HepG2 (cell line): Measurements from ENCODE around the gene UBE2U. TPM values are rescaled to one million over a fixed set of nuclear protein-coding genes. Genes with fewer than 3 reads are reported as not detected.

Experiments
- ATAC-seq: fragments of 200-7000 bp; cut with Tn5 transposase; 3 replicates; pipeline ENCODE4 v1.9.1; 2020; ENCODE audit warnings: mild to moderate bottlenecking, moderate library complexity
- BruUV-seq: library from RNA; stranded (reverse); fragments of 400-500 nt; replicated peaks from 2 replicates; lab custom pipeline; 2021; lab: Mats Ljungman, UMichigan
- CTCF ChIA-PET: fragments of 300-600 bp; formaldehyde crosslinking; extraction: SDS; loops from one replicate; lab custom pipeline; 2021; ENCODE audit warnings: low total read pairs, inconsistent platforms, low intra/inter-chr PET ratio; lab: Yijun Ruan, JAX
- POLR2A ChIA-PET: fragments of 350-600 bp; sonication (Branson Sonifier 250); formaldehyde crosslinking; loops from one replicate; lab custom pipeline; 2020; ENCODE audit warnings: antibody characterized with exemption, inconsistent platforms; lab: Yijun Ruan, JAX
- DNase-seq: peaks from one replicate; pipeline ENCODE4 v3.0.0-alpha.2; 2015; ENCODE audit warnings: low spot score
- FAIRE-seq: peaks from 3 replicates; lab custom pipeline; 2011; peaks lifted over from hg19 to GRCh38; lab: Jason Lieb, UNC
- H2AFZ ChIP-seq: one replicate; pipeline ENCODE4 v1.6.1; 2011; ENCODE audit warnings: low read length, inconsistent platforms
- H3K27ac ChIP-seq: fragments of 300-600 bp; 3 replicates; pipeline ENCODE4 v1.8.0; 2011; ENCODE audit warnings: mixed run types, mild to moderate bottlenecking, mixed read lengths, low read length, inconsistent platforms; ENCODE audit not compliant: insufficient read depth; ENCODE audit errors: extremely low read length
- H3K27me3 ChIP-seq, 2 experiments: fragments of 200-600 bp in 1 of 2; 2 replicates in 1 of 2; 3 replicates in 1 of 2; pipeline versions ENCODE4 v1.6.0 to v1.8.0; 2011; ENCODE audit warnings: low read length in 2 of 2, mild to moderate bottlenecking in 2 of 2, moderate library complexity in 2 of 2, inconsistent platforms in 1 of 2; ENCODE audit not compliant: insufficient read depth in 2 of 2, control insufficient read depth in 1 of 2
- H3K36me3 ChIP-seq, 2 experiments: fragments of 200-600 bp in 1 of 2; replicated peaks in 1 of 2; 2 replicates in 1 of 2; 3 replicates in 1 of 2; pipeline versions ENCODE4 v1.5.1 to v1.8.0; 2011; ENCODE audit warnings: low read length in 2 of 2, inconsistent platforms in 1 of 2; ENCODE audit not compliant: insufficient read depth in 2 of 2, control insufficient read depth in 1 of 2
- H3K4me1 ChIP-seq: 2 replicates; pipeline ENCODE4 v1.5.1; 2012; ENCODE audit warnings: low read length, inconsistent platforms; ENCODE audit not compliant: insufficient read depth
- H3K4me2 ChIP-seq: 2 replicates; pipeline ENCODE4 v1.6.0; 2011; ENCODE audit warnings: low read depth, low read length, inconsistent platforms
- H3K4me3 ChIP-seq, 3 experiments: fragments of 200-600 bp in 1 of 3; sonication (generic), shearing (Covaris generic) in 1 of 3; replicated peaks in 1 of 3; 2 replicates each; pipeline ENCODE4 v1.5.1; 2011 to 2016; ENCODE audit warnings: low read length in 3 of 3, inconsistent platforms in 2 of 3, low read depth in 2 of 3, mild to moderate bottlenecking in 2 of 3, control low read depth in 1 of 3, mixed read lengths in 1 of 3; ENCODE audit not compliant: insufficient read depth in 1 of 3
- H3K79me2 ChIP-seq: one replicate; pipeline ENCODE4 v1.6.1; 2011; ENCODE audit warnings: low read length, inconsistent platforms; ENCODE audit not compliant: insufficient read depth
- H3K9ac ChIP-seq: 2 replicates; pipeline ENCODE4 v1.6.0; 2011; ENCODE audit warnings: mild to moderate bottlenecking, low read depth, low read length, inconsistent platforms; ENCODE audit not compliant: insufficient read depth
- H3K9me3 ChIP-seq: 2 replicates; pipeline ENCODE4 v1.5.1; 2012; ENCODE audit warnings: mild to moderate bottlenecking, low read length
- H4K20me1 ChIP-seq: 2 replicates; pipeline ENCODE4 v1.6.0; 2011; ENCODE audit warnings: inconsistent platforms, mild to moderate bottlenecking, low read length, moderate library complexity; ENCODE audit not compliant: insufficient read depth
- AGO1 ChIP-seq: fragments of 200-400 bp; formaldehyde crosslinking; IDR thresholded peaks from 2 replicates; pipeline ENCODE4 v1.6.1; 2017; ENCODE audit warnings: mild to moderate bottlenecking, low read depth, low read length, moderate library complexity; ENCODE audit not compliant: poor library complexity, severe bottlenecking
- AGO2 ChIP-seq: fragments of 200-400 bp; formaldehyde crosslinking; optimal IDR thresholded peaks from 2 replicates; pipeline ENCODE3; 2017; ENCODE audit warnings: mild to moderate bottlenecking, low read depth, low read length, moderate library complexity
- GATAD1 ChIP-seq: IDR thresholded peaks from 2 replicates; pipeline ENCODE4 v1.6.1; 2016; ENCODE audit warnings: missing genetic modification reagents, missing compliant biosample characterization
- PHF5A ChIP-seq: IDR thresholded peaks from one replicate; pipeline ENCODE4 v1.6.1; 2018; ENCODE audit warnings: low read depth, missing genetic modification reagents; ENCODE audit not compliant: unreplicated experiment
- PLRG1 ChIP-seq: fragments of 450-650 bp; conservative IDR thresholded peaks from 2 replicates; pipeline ENCODE4 v1.6.1; 2016
- REL ChIP-seq: sonication (generic); formaldehyde crosslinking; conservative IDR thresholded peaks from 2 replicates; pipeline ENCODE4 v1.8.0; 2022; ENCODE audit warnings: mild to moderate bottlenecking, missing genetic modification reagents, moderate library complexity
- RNF219 ChIP-seq: sonication (generic); formaldehyde crosslinking; IDR thresholded peaks from 2 replicates; pipeline ENCODE4 v1.5.0; 2020; ENCODE audit warnings: mild to moderate bottlenecking, missing genetic modification reagents
- SUZ12 ChIP-seq: fragments of 150-350 bp; IDR thresholded peaks from 2 replicates; pipeline ENCODE4 v1.6.1; 2014; ENCODE audit warnings: low read depth, low read length
- TIGD3 ChIP-seq: sonication (generic); formaldehyde crosslinking; IDR thresholded peaks from 2 replicates; pipeline ENCODE4 v1.5.1; 2020; ENCODE audit warnings: mild to moderate bottlenecking, missing genetic modification reagents, borderline replicate concordance
- ZBTB38 ChIP-seq: sonication (generic); formaldehyde crosslinking; IDR thresholded peaks from 2 replicates; pipeline ENCODE4 v1.5.1; 2020; ENCODE audit warnings: mild to moderate bottlenecking, missing genetic modification reagents
- ZBTB46 ChIP-seq: sonication (generic); formaldehyde crosslinking; IDR thresholded peaks from 2 replicates; pipeline ENCODE4 v1.4.0; 2020; ENCODE audit warnings: mild to moderate bottlenecking, missing genetic modification reagents, borderline replicate concordance
- ZFP36 ChIP-seq: fragments of 150-350 bp; IDR thresholded peaks from 2 replicates; pipeline ENCODE4 v1.6.1; 2018; ENCODE audit warnings: borderline replicate concordance, low read length, low read depth; ENCODE audit not compliant: partially characterized antibody
- ZNF333 ChIP-seq: sonication (generic); formaldehyde crosslinking; IDR thresholded peaks from 2 replicates; pipeline ENCODE4 v1.4.0; 2020; ENCODE audit warnings: mild to moderate bottlenecking, missing genetic modification reagents, borderline replicate concordance
- WGBS: methylation state at CpG from one replicate; pipeline ENCODE4 v1.1.6; 2017; ENCODE audit warnings: low lambda C conversion rate; 5-methylcytosine and 5-hydroxymethylcytosine counted together
- in situ Hi-C: cut with HindIII; loops from 2 replicates; pipeline ENCODE4 v1.10.0; 2017; ENCODE audit warnings: low pct_unique_long_range_greater_than_20kb; ENCODE audit not compliant: extremely low pct_ligation_motif_present
- intact Hi-C: fragments of 100-400 bp; cut with micrococcal nuclease; formaldehyde crosslinking; loops from one replicate; pipeline ENCODE4 v1.10.0; 2022; ENCODE audit not compliant: unreplicated experiment
- polyA plus RNA-seq, 8 experiments: library from polyadenylated mRNA; depleted of rRNA in 3 of 8; stranded (reverse) in 7 of 8; unstranded in 1 of 8; fragments of >200 nt; fragmentation: Illumina TruSeq in 4 of 8; extraction: Trizol in 4 of 8; gene quantifications; 2 replicates each; pipeline versions ENCODE4 v1.2.1 to v1.2.3, GENCODE V29; 2011 to 2016; ENCODE audit warnings: low read depth in 4 of 8, missing spikeins in 1 of 8, mixed read lengths in 1 of 8; ENCODE audit not compliant: insufficient read depth in 1 of 8
- total RNA-seq, 5 experiments: library from RNA; depleted of rRNA; stranded (reverse); fragments of >200 nt; fragmentation: Illumina TruSeq; extraction: Trizol; gene quantifications; 2 replicates each; pipeline ENCODE4 v1.2.3, GENCODE V29; 2016; ENCODE audit warnings: low read depth in 1 of 5

Gene UBE2U
- total and polyA plus RNA-seq, 2 of the 13 experiments (the other 11 are each of a cell fraction or from before 2014, with no cell fraction given) = not detected

- no peaks in the 10 kb centered on the region for H3K79me2 ChIP-seq
- CTCF ChIA-PET = no interaction called here
- WGBS = 43% methylated on average over 2 of the region's 2 CpGs
- H3K4me3 ChIP-seq = no peak overlapping the region
- intact Hi-C loops = no loop called here
- ATAC-seq = no peak
- no peaks in the 10 kb centered on the region for H3K9me3 ChIP-seq
- H3K27ac ChIP-seq = no peak overlapping the region
- TF ChIP-seq TIGD3 = no peak
- TF ChIP-seq, all 625 proteins: peak for 0
- Histone ChIP-seq H4K20me1 (no peaks in the 10 kb centered on the region), H3K4me1 (peaks cover 21% of the 10 kb centered on the region), H3K4me2 (no peak overlapping the region), H3K36me3 (no peaks in the 10 kb centered on the region), H3K9ac (no peak overlapping the region), H2AFZ (no peak overlapping the region), H3K27me3 (no peaks in the 10 kb centered on the region)
- POLR2A ChIA-PET = no interaction called here
- DNase-seq (no peak), FAIRE-seq (no peak)
- no TSS peak for BruUV-seq
- in situ Hi-C loops = no loop called here
These were observed 21.2 kb upstream of the UBE2U start for GRCh38 chr1:64182207-64182606.

GRCh38 chr1:64183395-64184002 lies 19.9 kb upstream of the UBE2U start:
- CTCF ChIA-PET = no interaction called here
- Histone ChIP-seq H3K79me2 (no peaks in the 10 kb centered on the region), H3K4me2 (no peak overlapping the region), H3K27ac (no peak overlapping the region), H3K9ac (no peak overlapping the region), H4K20me1 (no peaks in the 10 kb centered on the region), H3K4me1 (peaks cover 21% of the 10 kb centered on the region), H3K27me3 (no peaks in the 10 kb centered on the region), H2AFZ (no peak overlapping the region), H3K4me3 (no peak overlapping the region), H3K9me3 (no peaks in the 10 kb centered on the region), H3K36me3 (no peaks in the 10 kb centered on the region)
- DNase-seq = no peak
- in situ Hi-C loops (no loop called here), intact Hi-C loops (no loop called here)
- no TSS peak for BruUV-seq
- peak; percentile 62 for ATAC-seq
- POLR2A ChIA-PET = no interaction called here
- FAIRE-seq = no peak
- 42% methylated on average over 5 of the region's 5 CpGs for WGBS
- TF ChIP-seq AGO2 (no peak), ZBTB46 (CRISPR knock-in tag) (no peak), RNF219 (CRISPR knock-in tag) (no peak), GATAD1 (CRISPR knock-in tag) (no peak), PHF5A (CRISPR knock-in tag) (no peak), AGO1 (no peak), ZNF333 (CRISPR knock-in tag) (no peak), PLRG1 (no peak), SUZ12 (no peak), ZBTB38 (CRISPR knock-in tag) (no peak), ZFP36 (no peak), REL (CRISPR knock-in tag) (no peak)
